Dedifferentiated amniotic fluid mesenchymal stem cell (primary cell): Measurements from ENCODE around the gene PCMTD2.
"Not testable (repeated sequence)": the region's sequence is repeated elsewhere in the genome, so short reads cannot be mapped to it uniquely, and the experiment has no call there.

Experiments used
- DNase-seq: peaks from one replicate; pipeline ENCODE4 v3.0.0-alpha.2; 2016; ENCODE audit errors: extremely low spot score

The PCMTD2 gene

GRCh38 chr20:64224351-64225170 is 31.0 kb upstream of the PCMTD2 start:
- peak; percentile 91 for DNase-seq

GRCh38 chr20:64225171-64225595 is 30.4 kb upstream of the PCMTD2 start:
- no peak for DNase-seq

GRCh38 chr20:64225828-64226598 is 29.5 kb upstream of the PCMTD2 start:
- DNase-seq, result no peak

- DNase-seq, result no peak
Observed at GRCh38 chr20:64226686-64227580, 28.6 kb upstream of the PCMTD2 start.

- no peak for DNase-seq
Observed at GRCh38 chr20:64228086-64228653, 27.4 kb upstream of the PCMTD2 start.

GRCh38 chr20:64228751-64229506 is 26.6 kb upstream of the PCMTD2 start:
- DNase-seq, result no peak

GRCh38 chr20:64229507-64230061 is 26.0 kb upstream of the PCMTD2 start:
- DNase-seq, result no peak

GRCh38 chr20:64230461-64231145 is 24.9 kb upstream of the PCMTD2 start:
- DNase-seq, result no peak

GRCh38 chr20:64231621-64232550 is 23.7 kb upstream of the PCMTD2 start:
- no peak for DNase-seq

GRCh38 chr20:64232794-64233193 is 22.8 kb upstream of the PCMTD2 start:
- DNase-seq, result no peak

GRCh38 chr20:64233725-64234124 is 21.8 kb upstream of the PCMTD2 start:
- DNase-seq, result no peak

- no peak for DNase-seq
Observed at GRCh38 chr20:64234291-64234791, 21.2 kb upstream of the PCMTD2 start.

GRCh38 chr20:64234921-64235565 is 20.5 kb upstream of the PCMTD2 start:
- DNase-seq, result not testable (repeated sequence)

GRCh38 chr20:64236137-64237088 is 19.1 kb upstream of the PCMTD2 start:
- no peak for DNase-seq

- DNase-seq, result no peak
Observed at GRCh38 chr20:64237316-64237715, 18.2 kb upstream of the PCMTD2 start.

- no peak for DNase-seq
Observed at GRCh38 chr20:64238115-64238825, 17.3 kb upstream of the PCMTD2 start.
